GM18870 (cell line): Measurements from ENCODE around the gene TMEM167B.
"Not testable (repeated sequence)": the region's sequence is repeated elsewhere in the genome, so short reads cannot be mapped to it uniquely, and the experiment has no call there.

Source experiments
- ATAC-seq: cut with Tn5 transposase; IDR thresholded peaks from one replicate; pipeline ENCODE4 v1.9.1; 2021; ENCODE audit warnings: moderate library complexity; ENCODE audit not compliant: unreplicated experiment

The TMEM167B gene

GRCh38 chr1:109090196-109091077 is at the start of gene TMEM167B:
TSS of gene TMEM167B (plus strand) at chr1:109090764. CDS start at chr1:109090873, 109 bp downstream.
- ATAC-seq: peak; percentile 84

- ATAC-seq: peak; percentile 22
These were observed 49.5 kb upstream of the TMEM167B start for GRCh38 chr1:109040989-109041620.

- peak; percentile 87 for ATAC-seq
These were observed 48.7 kb upstream of the TMEM167B start, which contains the start of gene WDR47 for GRCh38 chr1:109041621-109042468. TSS of gene WDR47 (minus strand) at chr1:109042102. CDS start at chr1:109023512, 18,590 bp downstream.

GRCh38 chr1:109045595-109045994 is 45.0 kb upstream of the TMEM167B start:
- no peak for ATAC-seq

- ATAC-seq: no peak
These were observed 43.9 kb upstream of the TMEM167B start for GRCh38 chr1:109046671-109047070.

- ATAC-seq: no peak
These were observed 43.2 kb upstream of the TMEM167B start for GRCh38 chr1:109047339-109047738.

GRCh38 chr1:109048335-109048734 is 42.2 kb upstream of the TMEM167B start:
- ATAC-seq: no peak

GRCh38 chr1:109050228-109050995 is 40.2 kb upstream of the TMEM167B start:
- no peak for ATAC-seq

GRCh38 chr1:109052145-109052544 is 38.4 kb upstream of the TMEM167B start:
- not testable (repeated sequence) for ATAC-seq

- ATAC-seq: no peak
These were observed 34.5 kb upstream of the TMEM167B start for GRCh38 chr1:109056064-109056463.

GRCh38 chr1:109059026-109059425 is 31.5 kb upstream of the TMEM167B start:
- ATAC-seq: no peak

- ATAC-seq: no peak
These were observed 29.9 kb upstream of the TMEM167B start for GRCh38 chr1:109060707-109061106.

GRCh38 chr1:109061183-109061582 is 29.4 kb upstream of the TMEM167B start:
- ATAC-seq: no peak

- no peak for ATAC-seq
These were observed 25.4 kb upstream of the TMEM167B start for GRCh38 chr1:109065137-109065536.

GRCh38 chr1:109067883-109068282 is 22.7 kb upstream of the TMEM167B start:
- no peak for ATAC-seq

- ATAC-seq: no peak
These were observed 21.3 kb upstream of the TMEM167B start for GRCh38 chr1:109069294-109069693.

GRCh38 chr1:109075531-109076490 is 14.8 kb upstream of the TMEM167B start, which contains the start of gene TAF13:
TSS of gene TAF13 (minus strand) at chr1:109076003. CDS start at chr1:109075947, 56 bp downstream.
- ATAC-seq: peak; percentile 89

GRCh38 chr1:109078317-109078716 is 12.2 kb upstream of the TMEM167B start:
- ATAC-seq: no peak

GRCh38 chr1:109079240-109079622 is 11.3 kb upstream of the TMEM167B start:
- ATAC-seq: no peak
